BE2C (cell line): ENCODE results near the gene SCN8A.

Experiments used
- DNase-seq: peaks from one replicate; pipeline ENCODE4 v3.0.0-alpha.2; 2020
- H3K27me3 ChIP-seq: fragments of 250-450 bp; sonication (Bioruptor Pico); 2 replicates; pipeline ENCODE4 v1.5.1; 2020; ENCODE audit warnings: mild to moderate bottlenecking
- H3K36me3 ChIP-seq: fragments of 250-450 bp; sonication (Bioruptor Pico); 2 replicates; pipeline ENCODE4 v1.5.1; 2020; ENCODE audit warnings: mild to moderate bottlenecking
- H3K4me1 ChIP-seq: fragments of 250-450 bp; sonication (Bioruptor Pico); 2 replicates; pipeline ENCODE4 v1.5.1; 2020
- H3K4me3 ChIP-seq: 2 replicates; pipeline ENCODE4 v1.5.1; 2011; ENCODE audit warnings: low read depth, low read length
- H3K9me3 ChIP-seq: fragments of 250-450 bp; sonication (Bioruptor Pico); 2 replicates; pipeline ENCODE4 v1.5.1; 2020
- TF ChIP-seq, protein P1 (sequence below): IDR thresholded peaks from 2 replicates; pipeline ENCODE4 v1.5.1; 2012; ENCODE audit warnings: mild to moderate bottlenecking, low read depth, low read length

Gene SCN8A

GRCh38 chr12:51726931-51727330 lies 135.9 kb downstream of the SCN8A start:
- no peaks in the 10 kb centered on the region for H3K27me3 ChIP-seq
- H3K36me3 ChIP-seq, result 0 out of 2 replicates have a peak, but pooled peaks cover 2% of the 10 kb centered on the region
- H3K9me3 ChIP-seq, result no peaks in the 10 kb centered on the region
- DNase-seq, result no peak
- no peaks in the 10 kb centered on the region; the same call in 1 of the 2 replicates for H3K4me1 ChIP-seq
- TF ChIP-seq, protein P1, sequence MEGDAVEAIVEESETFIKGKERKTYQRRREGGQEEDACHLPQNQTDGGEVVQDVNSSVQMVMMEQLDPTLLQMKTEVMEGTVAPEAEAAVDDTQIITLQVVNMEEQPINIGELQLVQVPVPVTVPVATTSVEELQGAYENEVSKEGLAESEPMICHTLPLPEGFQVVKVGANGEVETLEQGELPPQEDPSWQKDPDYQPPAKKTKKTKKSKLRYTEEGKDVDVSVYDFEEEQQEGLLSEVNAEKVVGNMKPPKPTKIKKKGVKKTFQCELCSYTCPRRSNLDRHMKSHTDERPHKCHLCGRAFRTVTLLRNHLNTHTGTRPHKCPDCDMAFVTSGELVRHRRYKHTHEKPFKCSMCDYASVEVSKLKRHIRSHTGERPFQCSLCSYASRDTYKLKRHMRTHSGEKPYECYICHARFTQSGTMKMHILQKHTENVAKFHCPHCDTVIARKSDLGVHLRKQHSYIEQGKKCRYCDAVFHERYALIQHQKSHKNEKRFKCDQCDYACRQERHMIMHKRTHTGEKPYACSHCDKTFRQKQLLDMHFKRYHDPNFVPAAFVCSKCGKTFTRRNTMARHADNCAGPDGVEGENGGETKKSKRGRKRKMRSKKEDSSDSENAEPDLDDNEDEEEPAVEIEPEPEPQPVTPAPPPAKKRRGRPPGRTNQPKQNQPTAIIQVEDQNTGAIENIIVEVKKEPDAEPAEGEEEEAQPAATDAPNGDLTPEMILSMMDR, result no peak
- H3K4me3 ChIP-seq, result no peak overlapping the region

DNA sequence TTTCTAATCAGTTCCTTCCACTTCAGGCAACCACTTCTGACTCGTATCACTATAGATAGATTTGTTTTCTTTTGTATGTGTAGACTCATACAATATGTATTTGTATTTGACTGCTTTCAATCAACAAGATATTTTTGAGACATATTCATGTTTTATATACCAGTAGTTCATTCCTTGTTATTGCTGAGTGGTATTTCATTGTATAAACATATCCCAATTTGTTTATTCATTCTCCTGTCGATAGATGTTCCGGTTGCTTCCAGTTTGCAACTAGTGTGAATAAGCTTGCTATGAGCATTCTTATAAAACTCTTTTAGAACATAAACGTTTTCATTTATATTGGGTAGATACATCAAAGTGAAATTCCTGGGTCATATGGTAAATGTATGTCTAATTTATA lies 138.3 kb downstream of the SCN8A start:
- Histone ChIP-seq H3K27me3 (no peaks in the 10 kb centered on the region), H3K36me3 (no peaks in the 10 kb centered on the region), H3K4me3 (no peak overlapping the region), H3K9me3 (no peaks in the 10 kb centered on the region), H3K4me1 (no peaks in the 10 kb centered on the region; the same call in 1 of the 2 replicates)
- DNase-seq, result no peak
- TF ChIP-seq, protein P1, result no peak

DNA sequence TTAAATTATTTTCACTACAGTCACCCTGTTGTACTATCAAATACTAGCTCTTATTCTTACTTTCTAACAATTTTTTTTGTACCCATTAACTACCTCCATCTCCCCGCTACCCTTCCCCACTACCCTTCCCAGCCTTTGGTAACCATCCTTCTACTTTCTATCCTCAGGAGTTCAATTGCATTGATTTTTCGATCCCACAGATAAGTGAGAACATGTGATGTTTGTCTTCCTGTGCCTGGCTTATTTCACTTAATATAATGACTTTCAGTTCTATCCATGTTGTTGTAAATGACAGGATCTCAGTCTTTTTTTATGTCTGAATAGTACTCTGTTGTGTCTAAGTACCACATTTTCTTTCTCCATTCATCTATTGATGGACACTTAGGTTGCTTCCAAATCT lies 139.7 kb downstream of the SCN8A start:
- no peak overlapping the region for H3K4me3 ChIP-seq
- H3K27me3 ChIP-seq, result no peaks in the 10 kb centered on the region
- DNase-seq, result no peak
- no peaks in the 10 kb centered on the region; the same call in 1 of the 2 replicates for H3K4me1 ChIP-seq
- TF ChIP-seq, protein P1, result no peak
- H3K36me3 ChIP-seq, result no peaks in the 10 kb centered on the region
- no peaks in the 10 kb centered on the region for H3K9me3 ChIP-seq

DNA sequence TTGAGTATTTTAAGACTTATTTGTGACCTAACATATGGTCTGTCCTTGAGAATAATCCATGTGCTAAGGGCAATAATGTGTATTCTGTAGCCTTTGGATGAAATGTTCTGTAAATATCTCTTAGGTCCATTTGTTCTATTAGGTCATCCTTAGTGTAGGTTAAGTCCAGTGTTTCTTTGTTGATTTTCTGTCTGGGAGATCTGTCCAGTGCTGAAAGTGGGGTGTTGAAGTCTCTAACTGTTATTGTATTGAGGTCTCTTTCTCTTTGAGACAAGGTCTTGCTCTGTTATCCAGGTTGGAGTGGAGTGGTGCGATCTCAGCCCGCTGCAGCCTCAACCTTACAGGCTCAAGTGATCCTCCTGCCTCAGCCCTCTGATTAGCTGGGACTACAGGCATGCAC lies 149.5 kb downstream of the SCN8A start:
- Histone ChIP-seq H3K27me3 (no peaks in the 10 kb centered on the region), H3K36me3 (0 out of 2 replicates have a peak, but pooled peaks cover 3% of the 10 kb centered on the region), H3K4me3 (no peak overlapping the region), H3K4me1 (no peaks in the 10 kb centered on the region), H3K9me3 (no peaks in the 10 kb centered on the region)
- DNase-seq, result no peak
- TF ChIP-seq, protein P1, result no peak

DNA sequence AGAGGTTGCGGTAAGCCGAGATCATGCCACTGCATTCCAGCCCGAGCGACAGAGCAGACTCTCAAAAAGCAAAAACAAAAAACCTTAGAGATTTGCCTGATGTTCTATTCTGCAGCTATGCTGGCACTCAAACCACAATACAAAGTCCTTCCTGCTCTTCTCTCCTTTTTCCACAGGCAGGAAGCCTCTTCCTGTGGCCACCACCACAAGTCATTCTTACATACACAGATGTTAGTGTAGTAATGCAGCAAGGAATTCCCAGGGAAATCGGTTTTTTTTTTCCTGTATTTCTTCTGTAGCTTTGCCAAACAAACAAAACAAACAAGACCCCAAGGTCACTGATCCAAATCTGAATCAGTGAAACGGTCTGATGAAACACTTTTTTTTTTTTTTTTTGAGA lies 153.2 kb downstream of the SCN8A start:
- Histone ChIP-seq H3K4me3 (no peak overlapping the region), H3K27me3 (no peaks in the 10 kb centered on the region), H3K9me3 (no peaks in the 10 kb centered on the region), H3K4me1 (no peaks in the 10 kb centered on the region), H3K36me3 (peaks cover 13% of the 10 kb centered on the region)
- DNase-seq, result no peak
- TF ChIP-seq, protein P1, result no peak

DNA sequence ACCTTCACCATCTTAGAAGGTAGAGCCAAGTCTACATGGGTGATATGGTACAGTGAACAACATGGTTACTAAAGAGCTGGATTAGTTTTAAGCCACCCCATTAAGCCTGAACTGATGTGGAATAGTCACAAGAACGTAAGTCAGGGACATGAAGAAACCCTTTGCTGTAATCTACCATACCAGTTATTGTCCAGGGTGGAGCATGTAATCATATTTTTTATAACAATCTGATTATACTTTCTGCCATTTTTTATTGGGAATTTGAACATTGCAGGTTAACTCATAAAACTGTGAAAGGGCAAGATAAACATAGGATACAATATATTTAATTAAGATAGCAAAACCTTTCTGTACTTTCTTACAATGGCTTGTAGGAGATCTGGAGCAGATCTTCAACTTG lies 153.9 kb downstream of the SCN8A start:
- Histone ChIP-seq H3K9me3 (no peaks in the 10 kb centered on the region), H3K4me3 (no peak overlapping the region), H3K27me3 (no peaks in the 10 kb centered on the region), H3K4me1 (no peaks in the 10 kb centered on the region), H3K36me3 (peaks cover 14% of the 10 kb centered on the region)
- TF ChIP-seq, protein P1, result no peak
- no peak for DNase-seq
